ENCODE data around the gene TWIST2.

The TWIST2 gene

DNA sequence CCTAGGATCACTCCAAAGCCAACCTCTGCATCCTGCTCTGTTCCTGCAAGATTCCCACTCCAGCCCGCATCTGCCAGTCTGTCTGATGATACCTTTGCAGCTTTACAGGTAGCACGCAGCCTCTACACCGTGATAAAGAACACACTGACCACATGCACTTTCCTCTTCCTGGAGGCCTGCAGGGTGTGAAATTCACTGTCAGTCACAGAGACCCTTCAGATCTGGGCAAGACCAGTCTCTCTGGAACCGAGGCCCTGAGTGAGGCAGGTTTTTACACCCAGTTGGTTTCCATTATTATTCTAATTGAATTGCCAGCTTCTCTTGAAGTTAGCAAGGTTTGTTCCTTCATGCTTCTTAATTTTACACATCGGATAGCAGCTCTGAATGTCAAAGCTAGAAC, 30.5 kb upstream of the TWIST2 start:
- no peaks in the 10 kb centered on the region for H3K9me3 ChIP-seq (replicated peaks in 1 of 2; ENCODE audit: control insufficient read depth in 2 of 2, insufficient read depth in 1 of 2, low read depth in 1 of 2, low read length in 2 of 2)
- no peak overlapping the region for H3K4me3 ChIP-seq (ENCODE audit: low read length in 2 of 2)
- no peak overlapping the region for H2BK5ac ChIP-seq (ENCODE audit: low read length)
- no CpG with 5 or more reads among the region's 5 CpGs for WGBS, 2 donors (ENCODE audit: extremely low coverage in 2 of 2, insufficient read length in 2 of 2, insufficient replicate concordance in 1 of 2)
- DNase-seq (ENCODE audit: low spot score), result no peak
- no peak overlapping the region for H3K27ac ChIP-seq (replicated peaks; ENCODE audit: low read length)
- H3K4ac ChIP-seq (ENCODE audit: low read length), result no peak overlapping the region
- no peak overlapping the region for H4K91ac ChIP-seq (ENCODE audit: low read depth, low read length, poor library complexity)
- no peak overlapping the region for H2BK12ac ChIP-seq (ENCODE audit: low read length)
- H2BK15ac ChIP-seq (ENCODE audit: low read length), result no peak overlapping the region
- no peak overlapping the region for H3K4me2 ChIP-seq (ENCODE audit: insufficient read depth, low read length, poor library complexity, severe bottlenecking)
- no peak overlapping the region for H2AFZ ChIP-seq (ENCODE audit: low read length)
- H3K79me1 ChIP-seq (ENCODE audit: low read depth, low read length), result no peaks in the 10 kb centered on the region
- no peaks in the 10 kb centered on the region for H3K27me3 ChIP-seq (ENCODE audit: control insufficient read depth in 3 of 3, insufficient read depth in 3 of 3, low read depth in 1 of 3, low read length in 3 of 3)
- H3K23ac ChIP-seq (ENCODE audit: low read depth, low read length, poor library complexity), result no peak overlapping the region
- no peak overlapping the region for H4K8ac ChIP-seq (ENCODE audit: low read depth, low read length)
- H3K36me3 ChIP-seq (replicated peaks in 1 of 2; ENCODE audit: control insufficient read depth in 2 of 2, insufficient read depth in 2 of 2, low read length in 2 of 2), result no peaks in the 10 kb centered on the region
- H3K9ac ChIP-seq (ENCODE audit: low read depth, low read length, poor library complexity), result no peak overlapping the region
- H2AK5ac ChIP-seq (ENCODE audit: low read depth, low read length), result no peak overlapping the region
- H2BK120ac ChIP-seq (ENCODE audit: low read depth, low read length), result no peak overlapping the region
- H3K14ac ChIP-seq (ENCODE audit: low read length), result no peak overlapping the region
- no peak overlapping the region for H3K18ac ChIP-seq (ENCODE audit: low read length)
- H3K4me1 ChIP-seq (ENCODE audit: control insufficient read depth in 2 of 2, insufficient read depth in 1 of 2, low read depth in 1 of 2, low read length in 2 of 2), result peaks cover 0 to 3% of the 10 kb centered on the region in 2 donors

DNA sequence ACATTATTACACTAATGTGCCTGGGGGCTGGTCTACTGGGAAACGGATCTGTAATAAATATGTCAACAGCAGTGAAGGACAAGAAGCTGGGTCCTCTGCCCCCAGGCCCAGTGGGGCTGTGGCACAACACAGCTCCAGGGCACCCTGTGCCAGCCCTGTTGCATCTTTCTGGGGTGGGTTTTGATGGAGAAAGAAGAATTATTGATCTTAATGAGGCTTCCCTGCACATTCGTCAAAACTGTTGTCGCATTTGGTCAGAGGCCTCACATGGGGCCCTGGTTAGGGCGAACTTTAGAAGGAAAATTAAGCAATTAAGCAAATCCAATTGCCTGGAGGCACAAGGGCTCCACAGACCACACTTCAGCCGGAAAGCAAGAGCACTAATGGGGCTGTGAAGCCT, 30.0 kb upstream of the TWIST2 start:
- Histone ChIP-seq H3K79me1 (ENCODE audit: low read depth, low read length) (no peaks in the 10 kb centered on the region), H4K91ac (ENCODE audit: low read depth, low read length, poor library complexity) (no peak overlapping the region), H3K9ac (ENCODE audit: low read depth, low read length, poor library complexity) (no peak overlapping the region), H2AFZ (ENCODE audit: low read length) (no peak overlapping the region), H3K4ac (ENCODE audit: low read length) (no peak overlapping the region), H2BK5ac (ENCODE audit: low read length) (no peak overlapping the region), H3K4me3 (ENCODE audit: low read length in 2 of 2) (no peak overlapping the region), H3K4me1 (ENCODE audit: control insufficient read depth in 2 of 2, insufficient read depth in 1 of 2, low read depth in 1 of 2, low read length in 2 of 2) (peaks cover 0 to 3% of the 10 kb centered on the region in 2 donors), H3K23ac (ENCODE audit: low read depth, low read length, poor library complexity) (no peak overlapping the region), H2BK15ac (ENCODE audit: low read length) (no peak overlapping the region), H3K14ac (ENCODE audit: low read length) (no peak overlapping the region), H3K27ac (replicated peaks; ENCODE audit: low read length) (no peak overlapping the region), H3K9me3 (replicated peaks in 1 of 2; ENCODE audit: control insufficient read depth in 2 of 2, insufficient read depth in 1 of 2, low read depth in 1 of 2, low read length in 2 of 2) (peaks cover 0 to 3% of the 10 kb centered on the region in 2 donors), H3K36me3 (replicated peaks in 1 of 2; ENCODE audit: control insufficient read depth in 2 of 2, insufficient read depth in 2 of 2, low read length in 2 of 2) (no peaks in the 10 kb centered on the region), H3K4me2 (ENCODE audit: insufficient read depth, low read length, poor library complexity, severe bottlenecking) (no peak overlapping the region), H2BK120ac (ENCODE audit: low read depth, low read length) (no peak overlapping the region), H3K27me3 (ENCODE audit: control insufficient read depth in 3 of 3, insufficient read depth in 3 of 3, low read depth in 1 of 3, low read length in 3 of 3) (no peaks in the 10 kb centered on the region), H2AK5ac (ENCODE audit: low read depth, low read length) (no peak overlapping the region), H4K8ac (ENCODE audit: low read depth, low read length) (no peak overlapping the region), H2BK12ac (ENCODE audit: low read length) (no peak overlapping the region), H3K18ac (ENCODE audit: low read length) (no peak overlapping the region)
- no CpG with 5 or more reads among the region's 5 CpGs for WGBS, 2 donors (ENCODE audit: extremely low coverage in 2 of 2, insufficient read length in 2 of 2, insufficient replicate concordance in 1 of 2)
- DNase-seq (ENCODE audit: low spot score), result no peak

DNA sequence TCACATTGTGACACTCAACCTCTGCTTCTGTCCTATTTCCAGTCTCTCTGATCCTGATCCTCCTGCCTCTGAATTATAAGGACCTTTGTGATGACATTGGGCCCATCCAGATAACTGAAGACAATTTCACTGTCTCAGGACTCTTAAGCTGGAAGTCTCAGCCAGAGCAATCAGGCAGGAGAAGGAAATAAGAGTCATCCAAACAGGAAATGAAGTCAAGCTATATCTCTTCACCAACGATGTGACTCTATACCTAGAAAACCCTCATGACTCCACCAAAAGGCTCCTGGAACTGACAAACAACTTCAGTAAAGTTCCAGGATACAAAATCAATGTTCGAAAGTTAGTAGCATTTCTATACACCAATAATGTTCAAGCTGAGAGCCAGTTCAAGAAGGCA, 29.3 kb upstream of the TWIST2 start:
- Histone ChIP-seq H3K27ac (replicated peaks; ENCODE audit: low read length) (no peak overlapping the region), H2AFZ (ENCODE audit: low read length) (no peak overlapping the region), H3K9ac (ENCODE audit: low read depth, low read length, poor library complexity) (no peak overlapping the region), H3K23ac (ENCODE audit: low read depth, low read length, poor library complexity) (no peak overlapping the region), H2BK120ac (ENCODE audit: low read depth, low read length) (no peak overlapping the region), H3K4me1 (ENCODE audit: control insufficient read depth in 2 of 2, insufficient read depth in 1 of 2, low read depth in 1 of 2, low read length in 2 of 2) (peaks cover 0 to 3% of the 10 kb centered on the region in 2 donors), H3K9me3 (replicated peaks in 1 of 2; ENCODE audit: control insufficient read depth in 2 of 2, insufficient read depth in 1 of 2, low read depth in 1 of 2, low read length in 2 of 2) (peaks cover 0 to 6% of the 10 kb centered on the region in 2 donors), H3K14ac (ENCODE audit: low read length) (no peak overlapping the region), H3K4ac (ENCODE audit: low read length) (no peak overlapping the region), H4K91ac (ENCODE audit: low read depth, low read length, poor library complexity) (no peak overlapping the region), H3K27me3 (ENCODE audit: control insufficient read depth in 3 of 3, insufficient read depth in 3 of 3, low read depth in 1 of 3, low read length in 3 of 3) (no peaks in the 10 kb centered on the region), H4K8ac (ENCODE audit: low read depth, low read length) (no peak overlapping the region), H3K4me3 (ENCODE audit: low read length in 2 of 2) (no peak overlapping the region), H2BK5ac (ENCODE audit: low read length) (no peak overlapping the region), H3K36me3 (replicated peaks in 1 of 2; ENCODE audit: control insufficient read depth in 2 of 2, insufficient read depth in 2 of 2, low read length in 2 of 2) (no peaks in the 10 kb centered on the region), H3K79me1 (ENCODE audit: low read depth, low read length) (no peaks in the 10 kb centered on the region), H3K4me2 (ENCODE audit: insufficient read depth, low read length, poor library complexity, severe bottlenecking) (no peak overlapping the region), H2AK5ac (ENCODE audit: low read depth, low read length) (no peak overlapping the region), H2BK12ac (ENCODE audit: low read length) (no peak overlapping the region), H3K18ac (ENCODE audit: low read length) (no peak overlapping the region), H2BK15ac (ENCODE audit: low read length) (no peak overlapping the region)
- no peak for DNase-seq (ENCODE audit: low spot score)
- WGBS, 2 donors (ENCODE audit: extremely low coverage in 2 of 2, insufficient read length in 2 of 2, insufficient replicate concordance in 1 of 2), result no CpG with 5 or more reads among the region's 2 CpGs

DNA sequence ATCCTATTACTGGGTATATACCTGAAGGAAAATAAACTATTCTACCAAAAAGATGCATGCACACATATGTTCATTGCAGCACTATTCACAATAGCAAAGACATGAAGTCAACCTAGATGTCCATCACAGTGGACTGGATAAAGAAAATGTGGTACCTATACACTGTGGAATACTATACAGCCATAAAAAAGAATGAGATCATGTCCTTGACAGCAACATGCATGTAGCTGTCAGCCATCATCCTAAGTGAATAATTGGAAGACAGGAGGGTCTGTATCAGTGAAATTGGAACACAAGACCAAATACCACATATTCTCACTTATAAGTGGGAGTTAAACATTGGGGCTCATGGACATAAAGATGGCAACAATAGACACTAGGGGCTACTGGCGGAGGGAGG, 27.7 kb upstream of the TWIST2 start:
- H4K8ac ChIP-seq (ENCODE audit: low read depth, low read length), result no peak overlapping the region
- peaks cover 6 to 14% of the 10 kb centered on the region in 2 donors for H3K9me3 ChIP-seq (replicated peaks in 1 of 2; ENCODE audit: control insufficient read depth in 2 of 2, insufficient read depth in 1 of 2, low read depth in 1 of 2, low read length in 2 of 2)
- no peak overlapping the region for H3K27ac ChIP-seq (replicated peaks; ENCODE audit: low read length)
- no peak overlapping the region for H3K14ac ChIP-seq (ENCODE audit: low read length)
- H3K9ac ChIP-seq (ENCODE audit: low read depth, low read length, poor library complexity), result no peak overlapping the region
- no peak overlapping the region for H2AFZ ChIP-seq (ENCODE audit: low read length)
- no peak overlapping the region for H3K4ac ChIP-seq (ENCODE audit: low read length)
- H3K4me2 ChIP-seq (ENCODE audit: insufficient read depth, low read length, poor library complexity, severe bottlenecking), result no peak overlapping the region
- H2BK15ac ChIP-seq (ENCODE audit: low read length), result no peak overlapping the region
- no peak overlapping the region for H2AK5ac ChIP-seq (ENCODE audit: low read depth, low read length)
- no peak overlapping the region for H2BK5ac ChIP-seq (ENCODE audit: low read length)
- H3K4me1 ChIP-seq (ENCODE audit: control insufficient read depth in 2 of 2, insufficient read depth in 1 of 2, low read depth in 1 of 2, low read length in 2 of 2), result peaks cover 0 to 3% of the 10 kb centered on the region in 2 donors
- no peak overlapping the region for H2BK120ac ChIP-seq (ENCODE audit: low read depth, low read length)
- H3K36me3 ChIP-seq (replicated peaks in 1 of 2; ENCODE audit: control insufficient read depth in 2 of 2, insufficient read depth in 2 of 2, low read length in 2 of 2), result no peaks in the 10 kb centered on the region
- WGBS, 2 donors (ENCODE audit: extremely low coverage in 2 of 2, insufficient read length in 2 of 2, insufficient replicate concordance in 1 of 2), result no CpG with 5 or more reads among the region's 1 CpG
- H4K91ac ChIP-seq (ENCODE audit: low read depth, low read length, poor library complexity), result no peak overlapping the region
- no peak overlapping the region for H3K18ac ChIP-seq (ENCODE audit: low read length)
- no peak overlapping the region for H2BK12ac ChIP-seq (ENCODE audit: low read length)
- no peaks in the 10 kb centered on the region for H3K27me3 ChIP-seq (ENCODE audit: control insufficient read depth in 3 of 3, insufficient read depth in 3 of 3, low read depth in 1 of 3, low read length in 3 of 3)
- H3K4me3 ChIP-seq (ENCODE audit: low read length in 2 of 2), result no peak overlapping the region
- no peak for DNase-seq (ENCODE audit: low spot score)
- H3K23ac ChIP-seq (ENCODE audit: low read depth, low read length, poor library complexity), result no peak overlapping the region
- H3K79me1 ChIP-seq (ENCODE audit: low read depth, low read length), result no peaks in the 10 kb centered on the region

Data from neuronal stem cell (in vitro differentiated cells).